IPS-11a (cell line): ENCODE data around the gene HNRNPLL.
"Not testable (repeated sequence)": the region's sequence is repeated elsewhere in the genome, so short reads cannot be mapped to it uniquely, and the experiment has no call there.

Experiments
- H3K4me3 ChIP-seq: one replicate; pipeline ENCODE4 v1.5.1; 2013; ENCODE audit warnings: low read depth, low read length, control low read depth

The HNRNPLL gene

GRCh38 chr2:38602732-38603401 is at the start of gene HNRNPLL:
TSS of gene HNRNPLL (minus strand) at chr2:38602928. CDS start at chr2:38602626, 302 bp downstream.
- H3K4me3 ChIP-seq: peak within 1 kb of the TSS; percentile 81

DNA sequence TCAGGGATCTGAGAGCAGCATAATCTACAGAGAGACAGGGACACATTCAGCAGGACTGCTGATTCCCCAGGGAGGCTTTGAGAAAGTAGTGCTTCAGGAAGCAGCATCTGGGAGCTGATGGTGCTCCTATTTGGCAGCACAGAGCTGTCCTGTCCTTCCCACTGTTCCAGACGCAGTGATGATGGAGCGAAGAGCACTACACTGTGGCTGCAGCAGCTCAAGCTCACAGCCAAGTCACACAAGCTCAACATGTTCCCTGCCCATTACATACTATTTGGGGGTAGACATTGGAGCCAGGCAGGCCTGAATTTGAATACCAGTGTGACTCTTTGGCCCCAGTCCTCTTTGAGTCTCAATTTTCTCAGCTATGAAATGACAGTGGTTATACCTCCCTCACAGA is 48.0 kb upstream of the HNRNPLL start:
- H3K4me3 ChIP-seq: no peak overlapping the region

DNA sequence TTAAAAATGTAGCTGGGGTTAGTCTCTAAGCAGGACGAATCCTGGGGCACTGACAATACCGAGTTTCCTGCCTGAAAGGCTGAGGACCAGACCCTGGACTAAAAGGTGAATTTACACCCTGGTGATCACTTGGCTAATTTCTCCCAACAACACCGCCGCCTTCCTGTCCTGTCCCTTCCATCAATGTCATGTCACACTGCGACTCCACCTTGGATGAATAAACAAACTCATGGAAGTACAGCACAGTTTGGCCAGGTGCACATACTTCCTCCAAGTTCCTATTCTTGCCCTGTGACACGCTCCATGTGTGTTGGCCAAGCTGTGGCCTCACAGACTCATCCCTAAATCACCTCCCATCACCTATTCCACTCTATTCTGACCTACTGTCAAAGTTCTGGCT is 47.3 kb upstream of the HNRNPLL start:
- H3K4me3 ChIP-seq: no peak overlapping the region

- H3K4me3 ChIP-seq: no peak overlapping the region
These were observed 46.5 kb upstream of the HNRNPLL start for GRCh38 chr2:38649176-38649728.

GRCh38 chr2:38648107-38648761 is 45.5 kb upstream of the HNRNPLL start:
- H3K4me3 ChIP-seq: no peak overlapping the region

DNA sequence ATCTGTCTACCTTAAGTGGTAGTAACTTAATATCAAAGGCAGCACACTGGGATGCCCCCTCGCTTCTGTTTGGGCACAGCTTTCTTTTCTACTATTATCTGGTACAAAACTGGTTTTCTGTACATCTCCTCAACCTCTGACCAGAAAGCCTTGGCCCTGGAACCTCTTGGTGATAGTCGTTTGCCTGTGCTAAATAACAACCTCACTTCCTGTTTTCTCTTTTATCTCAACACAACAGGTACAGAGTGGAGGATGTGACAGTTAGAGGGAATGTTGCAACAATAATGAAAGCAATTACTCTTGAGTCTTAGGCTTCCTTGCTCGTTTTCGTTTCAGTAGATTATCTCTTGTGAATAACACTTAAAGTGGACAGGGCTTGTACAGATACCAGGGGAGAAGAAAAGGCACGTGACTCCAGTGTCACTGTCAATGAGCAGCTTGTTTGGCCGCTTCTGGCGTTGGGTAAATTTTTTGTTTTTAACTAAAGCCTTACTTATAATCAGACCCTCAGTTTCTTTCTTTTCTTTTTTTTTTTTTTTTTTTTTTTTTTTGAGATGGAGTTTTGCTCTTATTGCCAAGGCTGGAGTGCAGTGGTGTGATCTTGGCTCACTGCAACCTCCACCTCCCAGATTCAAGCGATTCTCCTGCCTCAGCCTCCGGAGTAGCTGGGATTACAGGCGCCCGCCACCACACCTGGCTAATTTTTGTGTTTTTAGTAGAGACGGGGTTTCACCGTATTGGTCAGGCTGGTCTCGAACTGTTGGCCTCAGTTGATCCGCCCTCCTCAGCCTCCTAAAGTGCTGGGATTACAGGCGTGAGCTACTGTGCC is 41.2 kb upstream of the HNRNPLL start:
- H3K4me3 ChIP-seq: not testable (repeated sequence)

DNA sequence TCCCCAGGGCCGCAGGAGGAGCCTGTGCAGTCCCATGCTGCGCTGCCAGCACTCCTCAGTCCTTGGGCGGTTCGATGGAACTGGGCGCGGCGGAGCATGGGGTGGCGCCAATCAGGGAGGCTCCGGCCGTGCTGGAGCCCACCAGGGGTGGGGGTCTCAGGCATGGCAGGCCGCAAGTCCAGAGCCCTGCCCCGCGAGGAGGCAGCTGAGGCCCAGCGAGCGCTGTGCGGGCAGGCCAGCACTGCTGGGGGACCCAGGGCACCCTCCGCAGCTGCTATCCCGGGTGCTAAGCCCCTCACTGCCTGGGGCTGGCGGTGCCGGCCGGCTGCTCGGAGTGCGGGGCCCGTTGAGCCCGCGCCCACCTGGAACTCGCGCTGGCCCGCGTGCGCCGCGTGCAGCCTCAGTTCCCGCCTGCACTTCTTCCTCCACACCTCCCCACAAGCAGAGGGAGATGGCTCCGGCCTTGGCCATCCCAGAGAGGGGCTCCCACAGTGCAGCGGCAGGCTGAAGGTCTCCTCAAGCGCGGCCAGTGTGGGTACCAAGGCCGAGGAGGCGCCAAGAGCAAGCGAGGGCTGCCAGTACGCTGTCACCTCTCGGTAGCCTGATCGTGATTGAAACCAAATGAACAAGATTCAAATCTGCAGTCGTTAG is 40.4 kb upstream of the HNRNPLL start:
- no peak overlapping the region for H3K4me3 ChIP-seq

- H3K4me3 ChIP-seq: not testable (repeated sequence)
These were observed 39.8 kb upstream of the HNRNPLL start for GRCh38 chr2:38642373-38643017.

GRCh38 chr2:38636069-38636468 is 33.3 kb upstream of the HNRNPLL start:
- no peak overlapping the region for H3K4me3 ChIP-seq

DNA sequence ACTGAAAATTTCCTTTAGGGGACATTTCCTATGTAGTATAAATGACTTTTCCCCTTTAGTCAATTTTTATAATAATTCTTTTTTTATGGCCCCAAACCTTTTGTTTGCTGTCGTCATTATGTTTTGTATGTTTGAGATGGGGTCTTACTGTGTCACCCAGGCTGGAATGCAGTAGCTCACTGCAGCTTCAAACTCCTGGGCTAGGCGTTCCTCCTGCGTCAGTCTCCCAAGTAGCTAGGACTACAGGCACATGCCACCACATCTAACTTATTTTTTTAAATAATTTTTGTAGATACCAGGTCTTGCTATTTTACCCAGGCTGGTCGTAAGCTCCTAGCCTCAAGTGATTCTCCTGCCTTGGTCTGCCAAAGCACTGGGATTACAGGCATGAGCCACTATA is 32.4 kb upstream of the HNRNPLL start:
- H3K4me3 ChIP-seq: no peak overlapping the region

DNA sequence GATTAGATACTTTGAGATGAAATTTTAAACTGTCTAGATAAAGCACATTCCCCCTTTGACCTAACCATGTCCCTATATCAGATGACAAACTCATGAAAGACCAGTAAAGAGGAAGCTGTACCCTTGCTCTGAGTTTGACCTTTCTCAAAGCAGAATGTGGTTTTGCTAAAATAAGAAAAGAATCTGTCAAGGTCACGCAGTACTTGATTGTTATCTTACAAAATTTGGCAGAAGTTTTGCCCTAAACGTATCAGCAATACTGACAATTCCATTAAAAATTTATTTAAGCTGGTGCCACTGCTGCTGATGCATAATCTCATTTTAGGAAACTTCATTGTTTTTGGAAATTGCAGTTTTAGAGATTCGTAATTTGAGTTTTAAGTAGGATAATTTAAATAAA is 32.0 kb upstream of the HNRNPLL start:
- H3K4me3 ChIP-seq: no peak overlapping the region

- H3K4me3 ChIP-seq: no peak overlapping the region
These were observed 31.2 kb upstream of the HNRNPLL start for GRCh38 chr2:38633895-38634294.

DNA sequence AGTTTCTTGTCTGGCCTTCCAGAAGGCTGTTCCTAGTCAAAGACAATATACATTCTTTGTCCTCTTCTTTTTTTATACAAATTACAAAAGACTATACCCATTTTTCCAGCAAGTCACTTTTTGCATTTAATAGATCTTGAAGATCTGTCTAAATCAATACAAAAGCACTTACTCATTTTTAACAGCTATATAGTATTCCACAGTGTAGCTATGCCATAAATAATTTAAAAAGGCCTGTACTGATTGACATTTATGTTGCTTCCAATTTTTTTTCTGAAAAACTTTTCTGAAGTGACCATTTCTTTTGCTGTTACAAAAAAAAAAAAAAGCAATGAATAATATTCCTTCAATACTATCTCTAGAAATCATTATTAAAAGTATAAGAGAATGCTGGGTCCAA is 30.3 kb upstream of the HNRNPLL start:
- H3K4me3 ChIP-seq: no peak overlapping the region

GRCh38 chr2:38631976-38632375 is 29.2 kb upstream of the HNRNPLL start:
- H3K4me3 ChIP-seq: no peak overlapping the region

GRCh38 chr2:38629684-38630083 is 27.0 kb upstream of the HNRNPLL start:
- H3K4me3 ChIP-seq: no peak overlapping the region

- no peak overlapping the region for H3K4me3 ChIP-seq
These were observed 24.7 kb upstream of the HNRNPLL start for GRCh38 chr2:38627391-38627790.

- no peak overlapping the region for H3K4me3 ChIP-seq
These were observed 23.8 kb upstream of the HNRNPLL start for GRCh38 chr2:38626326-38627035.

DNA sequence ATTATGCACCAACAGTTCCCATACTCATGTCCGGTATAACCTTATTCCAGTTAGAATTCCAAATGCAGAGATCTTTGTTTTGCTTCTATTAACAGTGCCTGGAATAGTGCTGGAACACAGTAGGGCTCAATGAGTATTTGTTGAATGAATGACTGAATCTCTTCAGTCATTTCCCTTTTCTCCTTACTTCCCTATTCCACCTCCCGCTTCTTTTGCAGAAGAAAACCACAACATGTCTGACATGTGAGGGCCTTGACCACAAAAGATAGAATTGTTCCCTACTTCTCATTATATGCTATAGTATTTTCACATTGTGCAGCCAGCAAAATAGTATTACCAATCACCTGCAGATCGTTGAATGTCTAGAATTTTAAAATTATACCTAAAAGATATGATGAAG is 19.5 kb upstream of the HNRNPLL start:
- no peak overlapping the region for H3K4me3 ChIP-seq

- no peak overlapping the region for H3K4me3 ChIP-seq
These were observed 18.3 kb upstream of the HNRNPLL start for GRCh38 chr2:38621018-38621417.
